ENCODE measurements around the gene PCAT7.

The PCAT7 gene

GRCh38 chr9:94603259-94604160 lies 48.6 kb downstream of the PCAT7 start:
- Histone ChIP-seq H3K4me1 (ENCODE audit: control insufficient read depth, insufficient read depth, low read length, poor library complexity, severe bottlenecking) (peaks cover 7% of the 10 kb centered on the region), H3K36me3 (ENCODE audit: control insufficient read depth, insufficient read depth, low read length) (no peaks in the 10 kb centered on the region), H3K9me3 (ENCODE audit: control insufficient read depth, low read length) (no peaks in the 10 kb centered on the region), H3K4me3 (ENCODE audit: extremely low read depth, insufficient read depth, low read length, poor library complexity, severe bottlenecking) (no peak overlapping the region), H3K27ac (ENCODE audit: low read depth, low read length, severe bottlenecking) (no peak overlapping the region)
- 23 to 34% methylated on average over 13 to 17 of the region's 21 CpGs for WGBS, 2 experiments (ENCODE audit: insufficient coverage in 2 of 2)

GRCh38 chr9:94606646-94607422 lies 52.0 kb downstream of the PCAT7 start:
- 77 to 88% methylated on average over 11 to 21 of the region's 24 CpGs for WGBS, 2 experiments (ENCODE audit: insufficient coverage in 2 of 2)
- H3K4me1 ChIP-seq (ENCODE audit: control insufficient read depth, insufficient read depth, low read length, poor library complexity, severe bottlenecking), result peaks cover 7% of the 10 kb centered on the region
- no peak overlapping the region for H3K4me3 ChIP-seq (ENCODE audit: extremely low read depth, insufficient read depth, low read length, poor library complexity, severe bottlenecking)
- no peaks in the 10 kb centered on the region for H3K9me3 ChIP-seq (ENCODE audit: control insufficient read depth, low read length)
- H3K36me3 ChIP-seq (ENCODE audit: control insufficient read depth, insufficient read depth, low read length), result no peaks in the 10 kb centered on the region
- H3K27ac ChIP-seq (ENCODE audit: low read depth, low read length, severe bottlenecking), result no peak overlapping the region

- no peaks in the 10 kb centered on the region for H3K9me3 ChIP-seq (ENCODE audit: control insufficient read depth, low read length)
- H3K27ac ChIP-seq (ENCODE audit: low read depth, low read length, severe bottlenecking), result no peak overlapping the region
- no peaks in the 10 kb centered on the region for H3K36me3 ChIP-seq (ENCODE audit: control insufficient read depth, insufficient read depth, low read length)
- WGBS, 2 experiments (ENCODE audit: insufficient coverage in 2 of 2), result 89 to 97% methylated on average over 5 to 7 of the region's 8 CpGs
- H3K4me3 ChIP-seq (ENCODE audit: extremely low read depth, insufficient read depth, low read length, poor library complexity, severe bottlenecking), result no peak overlapping the region
- H3K4me1 ChIP-seq (ENCODE audit: control insufficient read depth, insufficient read depth, low read length, poor library complexity, severe bottlenecking), result peaks cover 7% of the 10 kb centered on the region
Observed at GRCh38 chr9:94607423-94607691, 52.5 kb downstream of the PCAT7 start.

- 84 to 96% methylated on average over 5 to 6 of the region's 6 CpGs for WGBS, 2 experiments (ENCODE audit: insufficient coverage in 2 of 2)
- H3K9me3 ChIP-seq (ENCODE audit: control insufficient read depth, low read length), result no peaks in the 10 kb centered on the region
- H3K36me3 ChIP-seq (ENCODE audit: control insufficient read depth, insufficient read depth, low read length), result no peaks in the 10 kb centered on the region
- peaks cover 7% of the 10 kb centered on the region for H3K4me1 ChIP-seq (ENCODE audit: control insufficient read depth, insufficient read depth, low read length, poor library complexity, severe bottlenecking)
- H3K4me3 ChIP-seq (ENCODE audit: extremely low read depth, insufficient read depth, low read length, poor library complexity, severe bottlenecking), result no peak overlapping the region
- H3K27ac ChIP-seq (ENCODE audit: low read depth, low read length, severe bottlenecking), result no peak overlapping the region
Observed at GRCh38 chr9:94610181-94610606, 55.3 kb downstream of the PCAT7 start.

GRCh38 chr9:94611638-94612068 lies 56.8 kb downstream of the PCAT7 start:
- H3K4me3 ChIP-seq (ENCODE audit: extremely low read depth, insufficient read depth, low read length, poor library complexity, severe bottlenecking), result no peak overlapping the region
- H3K4me1 ChIP-seq (ENCODE audit: control insufficient read depth, insufficient read depth, low read length, poor library complexity, severe bottlenecking), result peaks cover 7% of the 10 kb centered on the region
- no peaks in the 10 kb centered on the region for H3K9me3 ChIP-seq (ENCODE audit: control insufficient read depth, low read length)
- 82 to 92% methylated on average over 1 to 2 of the region's 3 CpGs for WGBS, 2 experiments (ENCODE audit: insufficient coverage in 2 of 2)
- no peak overlapping the region for H3K27ac ChIP-seq (ENCODE audit: low read depth, low read length, severe bottlenecking)
- no peaks in the 10 kb centered on the region for H3K36me3 ChIP-seq (ENCODE audit: control insufficient read depth, insufficient read depth, low read length)

- WGBS, 2 experiments (ENCODE audit: insufficient coverage in 2 of 2), result 94 to 96% methylated on average over 2 to 4 of the region's 7 CpGs
- Histone ChIP-seq H3K9me3 (ENCODE audit: control insufficient read depth, low read length) (no peaks in the 10 kb centered on the region), H3K4me3 (ENCODE audit: extremely low read depth, insufficient read depth, low read length, poor library complexity, severe bottlenecking) (no peak overlapping the region), H3K27ac (ENCODE audit: low read depth, low read length, severe bottlenecking) (no peak overlapping the region), H3K4me1 (ENCODE audit: control insufficient read depth, insufficient read depth, low read length, poor library complexity, severe bottlenecking) (peaks cover 7% of the 10 kb centered on the region), H3K36me3 (ENCODE audit: control insufficient read depth, insufficient read depth, low read length) (no peaks in the 10 kb centered on the region)
Observed at GRCh38 chr9:94612071-94612470, 57.2 kb downstream of the PCAT7 start.

- no CpG with 5 or more reads among the region's 3 CpGs for WGBS, 2 experiments (ENCODE audit: insufficient coverage in 2 of 2)
- no peaks in the 10 kb centered on the region for H3K9me3 ChIP-seq (ENCODE audit: control insufficient read depth, low read length)
- H3K4me1 ChIP-seq (ENCODE audit: control insufficient read depth, insufficient read depth, low read length, poor library complexity, severe bottlenecking), result peaks cover 3% of the 10 kb centered on the region
- H3K27ac ChIP-seq (ENCODE audit: low read depth, low read length, severe bottlenecking), result no peak overlapping the region
- no peaks in the 10 kb centered on the region for H3K36me3 ChIP-seq (ENCODE audit: control insufficient read depth, insufficient read depth, low read length)
- no peak overlapping the region for H3K4me3 ChIP-seq (ENCODE audit: extremely low read depth, insufficient read depth, low read length, poor library complexity, severe bottlenecking)
Observed at GRCh38 chr9:94613003-94613402, 58.1 kb downstream of the PCAT7 start.

GRCh38 chr9:94619026-94619425 lies 64.1 kb downstream of the PCAT7 start:
- no peaks in the 10 kb centered on the region for H3K36me3 ChIP-seq (ENCODE audit: control insufficient read depth, insufficient read depth, low read length)
- no peak overlapping the region for H3K27ac ChIP-seq (ENCODE audit: low read depth, low read length, severe bottlenecking)
- no peak overlapping the region for H3K4me3 ChIP-seq (ENCODE audit: extremely low read depth, insufficient read depth, low read length, poor library complexity, severe bottlenecking)
- WGBS, 2 experiments (ENCODE audit: insufficient coverage in 2 of 2), result 94 to 100% methylated on average over 1 to 4 of the region's 4 CpGs
- no peaks in the 10 kb centered on the region for H3K4me1 ChIP-seq (ENCODE audit: control insufficient read depth, insufficient read depth, low read length, poor library complexity, severe bottlenecking)
- no peaks in the 10 kb centered on the region for H3K9me3 ChIP-seq (ENCODE audit: control insufficient read depth, low read length)
